ENCODE data around the gene USP13. TPM values are rescaled to one million over a fixed set of nuclear protein-coding genes. Genes with fewer than 3 reads are reported as not detected.
"Not testable (repeated sequence)": the region's sequence is repeated elsewhere in the genome, so short reads cannot be mapped to it uniquely, and the experiment has no call there.

USP13 gene
- total RNA-seq, 3 donors from 2014 or later: 11.4 to 17.3 (median 11.8) TPM

GRCh38 chr3:179682426-179683080 lies 29.7 kb downstream of the USP13 start:
- no peak overlapping the region for H3K27ac ChIP-seq
- H3K4me3 ChIP-seq: no peak overlapping the region
- no peak for TF ChIP-seq CTCF (IDR thresholded peaks at IDR 0.05)
- TF ChIP-seq POLR2AphosphoS5 (IDR thresholded peaks at IDR 0.05): no peak
- no peak for TF ChIP-seq POLR2A (IDR thresholded peaks at IDR 0.05)
- H3K27me3 ChIP-seq: no peaks in the 10 kb centered on the region
- H3K9me3 ChIP-seq: no peaks in the 10 kb centered on the region
- intact Hi-C loops (cut with DNase I; ENCODE audit: low total_unique reads): no loop called here
- H3K36me3 ChIP-seq: no peaks in the 10 kb centered on the region
- no peak for DNase-seq (ENCODE audit: low spot score in 2 of 2)
- no peaks in the 10 kb centered on the region for H3K4me1 ChIP-seq

- H3K36me3 ChIP-seq; H3K4me3 ChIP-seq; H3K27ac ChIP-seq; H3K4me1 ChIP-seq; DNase-seq (ENCODE audit: low spot score in 2 of 2); intact Hi-C loops (cut with DNase I; ENCODE audit: low total_unique reads); H3K9me3 ChIP-seq; H3K27me3 ChIP-seq: not testable (repeated sequence)
Observed at GRCh38 chr3:179683286-179683685, 30.4 kb downstream of the USP13 start.

GRCh38 chr3:179687967-179688535 lies 35.2 kb downstream of the USP13 start:
- Histone ChIP-seq H3K4me3 (no peak overlapping the region), H3K27me3 (no peaks in the 10 kb centered on the region), H3K4me1 (no peaks in the 10 kb centered on the region), H3K27ac (no peak overlapping the region), H3K36me3 (no peaks in the 10 kb centered on the region), H3K9me3 (no peaks in the 10 kb centered on the region)
- intact Hi-C loops (cut with DNase I; ENCODE audit: low total_unique reads): no loop called here
- no peak for DNase-seq (ENCODE audit: low spot score in 2 of 2)
- TF ChIP-seq POLR2AphosphoS5 (IDR thresholded peaks at IDR 0.05): no peak
- TF ChIP-seq CTCF (IDR thresholded peaks at IDR 0.05): no peak
- no peak for TF ChIP-seq POLR2A (IDR thresholded peaks at IDR 0.05)

GRCh38 chr3:179688850-179689249 lies 36.0 kb downstream of the USP13 start:
- intact Hi-C loops (cut with DNase I; ENCODE audit: low total_unique reads): no loop called here
- no peak for DNase-seq (ENCODE audit: low spot score in 2 of 2)
- Histone ChIP-seq H3K27me3 (no peaks in the 10 kb centered on the region), H3K4me1 (no peaks in the 10 kb centered on the region), H3K9me3 (no peaks in the 10 kb centered on the region), H3K4me3 (no peak overlapping the region), H3K27ac (no peak overlapping the region), H3K36me3 (no peaks in the 10 kb centered on the region)
- no peak for TF ChIP-seq POLR2A (IDR thresholded peaks at IDR 0.05)

- intact Hi-C loops (cut with DNase I; ENCODE audit: low total_unique reads): no loop called here
- no peaks in the 10 kb centered on the region for H3K9me3 ChIP-seq
- no peak for TF ChIP-seq POLR2A (IDR thresholded peaks at IDR 0.05)
- TF ChIP-seq POLR2AphosphoS5 (IDR thresholded peaks at IDR 0.05): no peak
- no peak for TF ChIP-seq CTCF (IDR thresholded peaks at IDR 0.05)
Observed at GRCh38 chr3:179694731-179695130, 41.9 kb downstream of the USP13 start.

GRCh38 chr3:179695672-179696313 lies 43.0 kb downstream of the USP13 start:
- intact Hi-C loops (cut with DNase I; ENCODE audit: low total_unique reads): no loop called here
- no peaks in the 10 kb centered on the region for H3K9me3 ChIP-seq
- no peak for DNase-seq (ENCODE audit: low spot score in 2 of 2)
- no peak overlapping the region for H3K4me3 ChIP-seq
- no peaks in the 10 kb centered on the region for H3K4me1 ChIP-seq
- no peaks in the 10 kb centered on the region for H3K36me3 ChIP-seq
- no peaks in the 10 kb centered on the region for H3K27me3 ChIP-seq
- no peak overlapping the region for H3K27ac ChIP-seq
- TF ChIP-seq POLR2AphosphoS5 (IDR thresholded peaks at IDR 0.05): no peak
- no peak for TF ChIP-seq CTCF (IDR thresholded peaks at IDR 0.05)
- TF ChIP-seq POLR2A (IDR thresholded peaks at IDR 0.05): no peak

More at GRCh38 chr3:179694731-179695130, 41.9 kb downstream of the USP13 start:
- no peak for DNase-seq (ENCODE audit: low spot score in 2 of 2)
- H3K4me1 ChIP-seq: no peaks in the 10 kb centered on the region
- H3K27ac ChIP-seq: no peak overlapping the region
- no peaks in the 10 kb centered on the region for H3K27me3 ChIP-seq
- no peaks in the 10 kb centered on the region for H3K36me3 ChIP-seq
- H3K4me3 ChIP-seq: no peak overlapping the region
